HG02840 (cell line): ENCODE results near the gene NME9.
"Not testable (repeated sequence)": the region's sequence is repeated elsewhere in the genome, so short reads cannot be mapped to it uniquely, and the experiment has no call there.

Experiments used
- ATAC-seq: cut with Tn5 transposase; IDR thresholded peaks from one replicate; pipeline ENCODE4 v1.9.1; 2021; ENCODE audit warnings: mild to moderate bottlenecking, moderate library complexity, moderate number of reproducible peaks; ENCODE audit not compliant: unreplicated experiment, low FRiP score

The NME9 gene

GRCh38 chr3:138329127-138329983, at the start of gene NME9:
Gene NME9, minus strand, starts transcription at chr3:138329851. Its CDS starts 516 bp downstream, at chr3:138329335.
- ATAC-seq = peak; percentile 64

GRCh38 chr3:138378990-138379389, 49.3 kb upstream of the NME9 start:
- no peak for ATAC-seq

GRCh38 chr3:138378331-138378730, 48.7 kb upstream of the NME9 start:
- no peak for ATAC-seq

GRCh38 chr3:138377804-138378203, 48.2 kb upstream of the NME9 start:
- no peak for ATAC-seq

GRCh38 chr3:138377212-138377611, 47.6 kb upstream of the NME9 start:
- not testable (repeated sequence) for ATAC-seq

- no peak for ATAC-seq
Observed at GRCh38 chr3:138376663-138377062, 47.0 kb upstream of the NME9 start.

- no peak for ATAC-seq
Observed at GRCh38 chr3:138375447-138375846, 45.8 kb upstream of the NME9 start.

GRCh38 chr3:138374573-138375134, 45.0 kb upstream of the NME9 start:
- no peak for ATAC-seq

- no peak for ATAC-seq
Observed at GRCh38 chr3:138373736-138374094, 44.1 kb upstream of the NME9 start.

- ATAC-seq = no peak
Observed at GRCh38 chr3:138373087-138373735, 43.6 kb upstream of the NME9 start.

- peak; percentile 99 for ATAC-seq
Observed at GRCh38 chr3:138371070-138371965, 41.7 kb upstream of the NME9 start.

- ATAC-seq = no peak
Observed at GRCh38 chr3:138370321-138370720, 40.7 kb upstream of the NME9 start.

GRCh38 chr3:138369151-138369900, 39.7 kb upstream of the NME9 start:
- ATAC-seq = no peak

GRCh38 chr3:138367911-138368310, 38.3 kb upstream of the NME9 start:
- no peak for ATAC-seq

- no peak for ATAC-seq
Observed at GRCh38 chr3:138367326-138367850, 37.7 kb upstream of the NME9 start.

GRCh38 chr3:138366006-138366759, 36.5 kb upstream of the NME9 start:
- no peak for ATAC-seq

- no peak for ATAC-seq
Observed at GRCh38 chr3:138365253-138365555, 35.6 kb upstream of the NME9 start.

GRCh38 chr3:138364356-138365252, 35.0 kb upstream of the NME9 start:
- no peak for ATAC-seq
